H1 (cell line): Measurements from ENCODE around the gene TBC1D3I. TPM values are rescaled to one million over a fixed set of nuclear protein-coding genes. Genes with fewer than 3 reads are reported as not detected.

ENCODE experiments used
- CTCF ChIA-PET: fragments of 300-600 bp; sonication (Branson Sonifier 250); formaldehyde crosslinking; loops from one replicate; lab custom pipeline; 2021; ENCODE audit not compliant: partially characterized antibody; lab: Charles Lee
- POLR2A ChIA-PET: fragments of 300-600 bp; sonication (Branson Sonifier 250); formaldehyde crosslinking; loops from one replicate; lab custom pipeline; 2021; ENCODE audit warnings: inconsistent platforms; ENCODE audit not compliant: partially characterized antibody; lab: Charles Lee
- DNase-seq, 2 experiments: peaks; one replicate each; pipeline versions ENCODE4 v3.0.0 to v3.0.0-alpha.2; 2010 to 2022; ENCODE audit warnings: low spot score in 2 of 2, low read depth in 1 of 2, mixed read lengths in 1 of 2
- FAIRE-seq: peaks from 2 replicates; lab custom pipeline; 2011; peaks lifted over from hg19 to GRCh38; lab: Jason Lieb, UNC
- H2AFZ ChIP-seq: 2 replicates; pipeline ENCODE4 v1.8.1; 2012; ENCODE audit warnings: low read length, inconsistent platforms
- H2AK5ac ChIP-seq: 2 replicates; pipeline ENCODE4 v1.6.1; 2013; ENCODE audit warnings: low read depth, low read length
- H2BK120ac ChIP-seq: replicated peaks from 2 replicates; pipeline ENCODE3; 2013; ENCODE audit warnings: low read depth, low read length, inconsistent platforms
- H2BK12ac ChIP-seq: 2 replicates; pipeline ENCODE4 v1.6.1; 2013; ENCODE audit warnings: low read depth, low read length
- H2BK15ac ChIP-seq: 2 replicates; pipeline ENCODE4 v1.6.1; 2013; ENCODE audit warnings: low read length
- H2BK20ac ChIP-seq: 2 replicates; pipeline ENCODE4 v1.6.1; 2013; ENCODE audit warnings: low read length
- H2BK5ac ChIP-seq: 2 replicates; pipeline ENCODE4 v1.6.1; 2013; ENCODE audit warnings: low read depth, low read length
- H3K14ac ChIP-seq: 2 replicates; pipeline ENCODE4 v1.6.1; 2013; ENCODE audit warnings: inconsistent platforms; ENCODE audit not compliant: insufficient read length
- H3K18ac ChIP-seq: 2 replicates; pipeline ENCODE4 v1.6.1; 2013; ENCODE audit warnings: low read length; ENCODE audit errors: extremely low read depth
- H3K23ac ChIP-seq: 2 replicates; pipeline ENCODE4 v1.6.1; 2013; ENCODE audit warnings: inconsistent platforms; ENCODE audit not compliant: insufficient read length
- H3K23me2 ChIP-seq: 2 replicates; pipeline ENCODE4 v1.6.1; 2013; ENCODE audit warnings: low read depth, low read length
- H3K27ac ChIP-seq: 2 replicates; pipeline ENCODE4 v1.6.1; 2011; ENCODE audit warnings: low read depth, low read length, inconsistent platforms
- H3K27me3 ChIP-seq, 4 experiments: replicated peaks in 1 of 4; 1 replicate in 1 of 4; 2 replicates in 3 of 4; pipeline versions ENCODE4 v1.6.1 to v1.8.1; 2011 to 2013; ENCODE audit warnings: low read length in 3 of 4, mild to moderate bottlenecking in 3 of 4, inconsistent platforms in 2 of 4, mixed read lengths in 2 of 4, moderate library complexity in 1 of 4; ENCODE audit not compliant: control insufficient read depth in 3 of 4, insufficient read depth in 3 of 4; ENCODE audit errors: extremely low read depth in 1 of 4
- H3K36me3 ChIP-seq, 4 experiments: 2 replicates each; pipeline versions ENCODE4 v1.6.1 to v1.8.1; 2011 to 2013; ENCODE audit warnings: mild to moderate bottlenecking in 4 of 4, low read length in 3 of 4, moderate library complexity in 2 of 4, control low read depth in 1 of 4, inconsistent platforms in 1 of 4; ENCODE audit not compliant: insufficient read depth in 4 of 4, control insufficient read depth in 2 of 4
- H3K4ac ChIP-seq: replicated peaks from 2 replicates; pipeline ENCODE3; 2013; ENCODE audit warnings: low read length, low read depth, mixed read lengths, inconsistent platforms; ENCODE audit not compliant: insufficient read length
- H3K4me1 ChIP-seq, 4 experiments: replicated peaks in 1 of 4; 1 replicate in 1 of 4; 2 replicates in 3 of 4; pipeline versions ENCODE4 v1.6.1 to v1.8.1; 2011 to 2013; ENCODE audit warnings: low read length in 3 of 4, inconsistent platforms in 2 of 4, mixed read lengths in 1 of 4; ENCODE audit not compliant: insufficient read depth in 4 of 4, control insufficient read depth in 3 of 4
- H3K4me2 ChIP-seq, 2 experiments: 2 replicates each; pipeline versions ENCODE4 v1.6.1 to v1.8.1; 2011 to 2013; ENCODE audit warnings: low read depth in 2 of 2, low read length in 2 of 2, control low read depth in 1 of 2, inconsistent platforms in 1 of 2, mild to moderate bottlenecking in 1 of 2; ENCODE audit not compliant: insufficient read depth in 1 of 2
- H3K4me3 ChIP-seq, 4 experiments: fragments of 200-600, 300-600 bp in 1 of 4; sonication (generic), shearing (Covaris generic), sonication (Bioruptor Twin) in 1 of 4; 2 replicates each; pipeline versions ENCODE4 v1.5.1 to v1.8.1; 2011 to 2016; ENCODE audit warnings: low read length in 4 of 4, low read depth in 3 of 4, control low read depth in 2 of 4, inconsistent platforms in 2 of 4, mild to moderate bottlenecking in 2 of 4, mixed read lengths in 1 of 4, moderate library complexity in 1 of 4; ENCODE audit not compliant: insufficient read depth in 2 of 4; ENCODE audit errors: extremely low read depth in 1 of 4
- H3K56ac ChIP-seq: replicated peaks from 2 replicates; pipeline ENCODE3; 2013; ENCODE audit warnings: low read depth, mild to moderate bottlenecking, mixed read lengths, low read length, inconsistent platforms; ENCODE audit not compliant: insufficient read length
- H3K79me1 ChIP-seq: 2 replicates; pipeline ENCODE4 v1.6.1; 2013; ENCODE audit warnings: low read depth, low read length, control low read depth
- H3K79me2 ChIP-seq, 2 experiments: 2 replicates each; pipeline versions ENCODE4 v1.6.1 to v1.8.1; 2012 to 2013; ENCODE audit warnings: low read length in 2 of 2, mild to moderate bottlenecking in 2 of 2, inconsistent platforms in 1 of 2; ENCODE audit not compliant: insufficient read depth in 2 of 2, control insufficient read depth in 1 of 2
- H3K9ac ChIP-seq, 4 experiments: replicated peaks in 1 of 4; 1 replicate in 1 of 4; 2 replicates in 3 of 4; pipeline versions ENCODE4 v1.6.1 to v1.8.1; 2011 to 2013; ENCODE audit warnings: low read depth in 3 of 4, low read length in 3 of 4, control low read depth in 2 of 4, mild to moderate bottlenecking in 2 of 4, moderate library complexity in 2 of 4, inconsistent platforms in 1 of 4; ENCODE audit errors: extremely low read depth in 1 of 4
- H3K9me3 ChIP-seq, 2 experiments: 2 replicates each; pipeline versions ENCODE4 v1.6.1 to v1.8.1; 2012 to 2013; ENCODE audit warnings: mild to moderate bottlenecking in 2 of 2, moderate library complexity in 2 of 2, control low read depth in 1 of 2, inconsistent platforms in 1 of 2, low read depth in 1 of 2, low read length in 1 of 2, mixed read lengths in 1 of 2; ENCODE audit not compliant: insufficient read depth in 2 of 2
- H4K20me1 ChIP-seq, 2 experiments: replicated peaks in 1 of 2; 2 replicates each; pipeline versions ENCODE3 to v1.8.1; 2011 to 2013; ENCODE audit warnings: inconsistent platforms in 2 of 2, low read length in 2 of 2, mild to moderate bottlenecking in 1 of 2; ENCODE audit not compliant: insufficient read depth in 2 of 2, control insufficient read depth in 1 of 2
- H4K5ac ChIP-seq: 2 replicates; pipeline ENCODE4 v1.6.1; 2013; ENCODE audit warnings: low read length, low read depth, mixed read lengths, inconsistent platforms; ENCODE audit not compliant: insufficient read length
- H4K8ac ChIP-seq: 2 replicates; pipeline ENCODE4 v1.8.0; 2013; ENCODE audit warnings: mild to moderate bottlenecking, moderate library complexity, low read length, inconsistent platforms; ENCODE audit not compliant: insufficient read depth; ENCODE audit errors: extremely low read depth
- H4K91ac ChIP-seq: replicated peaks from 2 replicates; pipeline ENCODE3; 2013; ENCODE audit warnings: low read length, mixed read lengths, inconsistent platforms; ENCODE audit not compliant: insufficient read length
- CREB1 ChIP-seq: IDR thresholded peaks from 2 replicates; pipeline ENCODE4 v1.6.1; 2012; ENCODE audit warnings: inconsistent platforms
- POLR2AphosphoS5 ChIP-seq: IDR thresholded peaks from 2 replicates; pipeline ENCODE4 v1.6.1; 2011; ENCODE audit warnings: low read depth, low read length
- SIX5 ChIP-seq: IDR thresholded peaks from 2 replicates; pipeline ENCODE4 v1.6.1; 2011; ENCODE audit warnings: mild to moderate bottlenecking, low read depth, low read length
- WGBS, 2 experiments: shearing (Covaris generic) in 1 of 2; methylation state at CpG; one replicate each; pipeline versions ENCODE4 v1.1.6 to v1.1.7; 2013 to 2015; ENCODE audit warnings: low lambda C conversion rate in 2 of 2, mixed read lengths in 2 of 2, inconsistent platforms in 1 of 2, low coverage in 1 of 2, missing lambda C conversion rate in 1 of 2; ENCODE audit not compliant: insufficient replicate concordance in 2 of 2, insufficient coverage in 1 of 2, insufficient read length in 1 of 2; ENCODE audit errors: extremely low coverage in 1 of 2, missing lambda C conversion rate in 1 of 2; 5-methylcytosine and 5-hydroxymethylcytosine counted together
- polyA plus RNA-seq, 7 experiments: library from polyadenylated mRNA; depleted of rRNA in 3 of 7; stranded (reverse) in 5 of 7; unstranded in 2 of 7; fragments of >200 nt in 5 of 7; fragments of 200-250 nt in 2 of 7; gene quantifications; 1 replicate in 5 of 7; 2 replicates in 1 of 7; 4 replicates in 1 of 7; pipeline versions ENCODE4 v1.2.1 to v1.2.3, GENCODE V29; 2011 to 2013; ENCODE audit warnings: missing spikeins in 2 of 7, mixed read lengths in 2 of 7
- total RNA-seq: library from RNA; stranded (reverse); fragmentation: NEBNext Ultra II Directional; extraction: Animal tissue kit (Norgen Biotek cat#: 25700); gene quantifications from 2 replicates; pipeline ENCODE4 v1.2.1, GENCODE V29; 2021

The TBC1D3I gene
- total and polyA plus RNA-seq, 2 of the 8 experiments (the other 6 are each of a cell fraction or from before 2014, with no cell fraction given) = 2.3 TPM; not detected in 1

DNA sequence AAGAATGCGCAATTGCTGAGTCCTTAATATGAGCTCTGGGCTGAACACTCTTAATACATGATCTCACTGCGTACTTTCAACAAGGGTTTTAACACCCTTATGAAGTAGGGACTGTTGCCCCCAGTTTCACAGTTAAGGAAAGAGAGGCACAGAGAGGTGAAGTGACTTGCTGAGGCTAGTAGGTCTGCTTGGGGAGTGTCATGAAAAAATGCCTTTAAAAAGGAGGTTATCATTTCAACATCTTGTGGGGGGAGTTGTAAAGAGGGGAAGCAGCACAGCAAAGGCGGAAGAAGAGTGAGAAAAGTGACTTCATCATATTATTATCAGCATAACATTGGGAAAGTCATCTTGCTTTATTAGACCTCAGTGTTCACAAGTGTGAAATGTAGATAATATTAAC lies 51.4 kb downstream of the TBC1D3I start:
- DNase-seq = no peak
- Histone ChIP-seq H2BK5ac (no peak overlapping the region), H2AFZ (no peak overlapping the region), H2BK20ac (no peak overlapping the region), H3K79me1 (no peaks in the 10 kb centered on the region), H3K27ac (no peak overlapping the region), H4K8ac (no peak overlapping the region), H3K79me2 (no peaks in the 10 kb centered on the region), H3K9ac (no peak overlapping the region), H2AK5ac (no peak overlapping the region), H4K91ac (no peak overlapping the region), H3K27me3 (no peaks in the 10 kb centered on the region), H3K14ac (no peak overlapping the region), H3K23me2 (no peaks in the 10 kb centered on the region), H3K4ac (no peak overlapping the region), H3K4me2 (no peak overlapping the region), H2BK120ac (no peak overlapping the region), H4K5ac (no peak overlapping the region), H2BK12ac (no peak overlapping the region), H3K18ac (no peak overlapping the region), H3K56ac (no peak overlapping the region), H3K23ac (no peak overlapping the region), H3K9me3 (peaks cover 4 to 7% of the 10 kb centered on the region in 2 experiments; a peak in 2 of 4 replicates), H4K20me1 (no peaks in the 10 kb centered on the region), H3K4me3 (no peak overlapping the region), H2BK15ac (no peak overlapping the region), H3K36me3 (no peaks in the 10 kb centered on the region), H3K4me1 (no peaks in the 10 kb centered on the region)
- no peak for FAIRE-seq
- WGBS, 2 experiments = 87% methylated on average over 3 of the region's 3 CpGs; no CpG with 5 or more reads in 1 of the 2 experiments
- ChIA-PET POLR2A (no interaction called here), CTCF (no interaction called here)
- no peak for TF ChIP-seq SIX5
- TF ChIP-seq POLR2AphosphoS5 = no peak
- no peak for TF ChIP-seq CREB1
